ENCODE results near the gene MTA3.

DNA sequence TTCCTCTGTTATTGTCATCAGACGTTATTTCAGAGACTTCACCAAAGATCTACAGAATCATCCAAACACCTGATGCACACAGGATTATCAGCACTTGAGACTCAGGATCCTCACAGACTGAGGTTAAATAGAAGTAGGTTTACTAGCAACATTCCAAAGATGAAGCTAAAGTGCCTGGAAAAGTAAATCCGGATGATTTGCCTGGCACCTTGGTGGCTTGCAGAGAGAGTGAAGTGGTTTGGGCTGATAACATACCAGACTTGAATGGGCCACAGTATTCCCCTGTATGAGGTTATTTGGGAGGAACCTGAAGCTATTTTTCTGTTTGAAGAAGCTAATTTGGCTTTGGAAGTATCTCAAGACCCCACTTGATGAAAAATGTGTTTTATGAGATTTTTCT lies 144.5 kb downstream of the MTA3 start:
- TF ChIP-seq, protein P1, sequence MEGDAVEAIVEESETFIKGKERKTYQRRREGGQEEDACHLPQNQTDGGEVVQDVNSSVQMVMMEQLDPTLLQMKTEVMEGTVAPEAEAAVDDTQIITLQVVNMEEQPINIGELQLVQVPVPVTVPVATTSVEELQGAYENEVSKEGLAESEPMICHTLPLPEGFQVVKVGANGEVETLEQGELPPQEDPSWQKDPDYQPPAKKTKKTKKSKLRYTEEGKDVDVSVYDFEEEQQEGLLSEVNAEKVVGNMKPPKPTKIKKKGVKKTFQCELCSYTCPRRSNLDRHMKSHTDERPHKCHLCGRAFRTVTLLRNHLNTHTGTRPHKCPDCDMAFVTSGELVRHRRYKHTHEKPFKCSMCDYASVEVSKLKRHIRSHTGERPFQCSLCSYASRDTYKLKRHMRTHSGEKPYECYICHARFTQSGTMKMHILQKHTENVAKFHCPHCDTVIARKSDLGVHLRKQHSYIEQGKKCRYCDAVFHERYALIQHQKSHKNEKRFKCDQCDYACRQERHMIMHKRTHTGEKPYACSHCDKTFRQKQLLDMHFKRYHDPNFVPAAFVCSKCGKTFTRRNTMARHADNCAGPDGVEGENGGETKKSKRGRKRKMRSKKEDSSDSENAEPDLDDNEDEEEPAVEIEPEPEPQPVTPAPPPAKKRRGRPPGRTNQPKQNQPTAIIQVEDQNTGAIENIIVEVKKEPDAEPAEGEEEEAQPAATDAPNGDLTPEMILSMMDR (IDR thresholded peaks at IDR 0.05; ENCODE audit: extremely low read depth in 1 of 2, insufficient read depth in 1 of 2, low read depth in 1 of 2, low read length in 2 of 2): no peak
- TF ChIP-seq EZH2 (IDR thresholded peaks at IDR 0.05; ENCODE audit: borderline replicate concordance, low read depth, low read length, severe bottlenecking) (no peak), JUN (IDR thresholded peaks at IDR 0.05; ENCODE audit: borderline replicate concordance, insufficient read depth, insufficient read length, low read depth) (no peak), MYC (IDR thresholded peaks at IDR 0.05; ENCODE audit: low read depth, low read length) (no peak), POLR2A (IDR thresholded peaks at IDR 0.05; ENCODE audit: low read depth, low read length) (no peak), POLR2AphosphoS5 (IDR thresholded peaks at IDR 0.05; ENCODE audit: insufficient read depth, low read depth, low read length) (no peak), FOS (IDR thresholded peaks at IDR 0.05; ENCODE audit: borderline replicate concordance, insufficient read depth, low read length) (no peak)
- TF ChIP-seq, protein P2, sequence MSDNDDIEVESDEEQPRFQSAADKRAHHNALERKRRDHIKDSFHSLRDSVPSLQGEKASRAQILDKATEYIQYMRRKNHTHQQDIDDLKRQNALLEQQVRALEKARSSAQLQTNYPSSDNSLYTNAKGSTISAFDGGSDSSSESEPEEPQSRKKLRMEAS (IDR thresholded peaks at IDR 0.05; ENCODE audit: insufficient read depth, insufficient read length): no peak

Measured in endothelial cell of umbilical vein (primary cell).